Stimulated activated CD4-positive, alpha-beta T cell treated with anti-CD3 and anti-CD28 coated beads, Interleukin-2, amount 100 ng/mL, for 48 hours (primary cell): Measurements from ENCODE around the gene EGFL7.

ENCODE experiments used
- DNase-seq, 2 donors: peaks; one replicate each; pipeline ENCODE4 v3.0.0-alpha.2; 2020

Gene EGFL7

GRCh38 chr9:136662656-136663581 lies at the start of gene EGFL7:
EGFL7 (plus strand) TSS chr9:136662916; CDS start chr9:136668283, 5,367 bp downstream.
- DNase-seq, result no peak

- DNase-seq, result no peak
Observed at GRCh38 chr9:136613824-136614371, 48.8 kb upstream of the EGFL7 start.

- DNase-seq, result no peak
Observed at GRCh38 chr9:136614372-136614922, 48.3 kb upstream of the EGFL7 start.

GRCh38 chr9:136614967-136615623 lies 47.6 kb upstream of the EGFL7 start:
- DNase-seq, result no peak

GRCh38 chr9:136615631-136616306 lies 46.9 kb upstream of the EGFL7 start:
- DNase-seq, result no peak

GRCh38 chr9:136616307-136616635 lies 46.4 kb upstream of the EGFL7 start:
- no peak for DNase-seq

GRCh38 chr9:136616948-136617695 lies 45.6 kb upstream of the EGFL7 start:
- no peak for DNase-seq

- DNase-seq, result no peak
Observed at GRCh38 chr9:136617746-136618579, 44.8 kb upstream of the EGFL7 start.

- DNase-seq, result no peak
Observed at GRCh38 chr9:136618580-136619547, 43.9 kb upstream of the EGFL7 start.

GRCh38 chr9:136619742-136620440 lies 42.8 kb upstream of the EGFL7 start:
- no peak for DNase-seq

- DNase-seq, result no peak
Observed at GRCh38 chr9:136620441-136621018, 42.2 kb upstream of the EGFL7 start.

- no peak for DNase-seq
Observed at GRCh38 chr9:136621019-136621733, 41.5 kb upstream of the EGFL7 start.

GRCh38 chr9:136621734-136622093 lies 41.0 kb upstream of the EGFL7 start:
- DNase-seq, result no peak

GRCh38 chr9:136622538-136622948 lies 40.2 kb upstream of the EGFL7 start:
- DNase-seq, result no peak

- DNase-seq, result no peak
Observed at GRCh38 chr9:136623016-136623841, 39.5 kb upstream of the EGFL7 start.

GRCh38 chr9:136623842-136624183 lies 38.9 kb upstream of the EGFL7 start:
- no peak for DNase-seq

- DNase-seq, result no peak
Observed at GRCh38 chr9:136624184-136624951, 38.3 kb upstream of the EGFL7 start.
